ENCODE measurements around the gene PHEX. TPM values are rescaled to one million over a fixed set of nuclear protein-coding genes. Genes with fewer than 3 reads are reported as not detected.

PHEX gene
- total RNA-seq, 2 donors from 2014 or later = not detected

DNA sequence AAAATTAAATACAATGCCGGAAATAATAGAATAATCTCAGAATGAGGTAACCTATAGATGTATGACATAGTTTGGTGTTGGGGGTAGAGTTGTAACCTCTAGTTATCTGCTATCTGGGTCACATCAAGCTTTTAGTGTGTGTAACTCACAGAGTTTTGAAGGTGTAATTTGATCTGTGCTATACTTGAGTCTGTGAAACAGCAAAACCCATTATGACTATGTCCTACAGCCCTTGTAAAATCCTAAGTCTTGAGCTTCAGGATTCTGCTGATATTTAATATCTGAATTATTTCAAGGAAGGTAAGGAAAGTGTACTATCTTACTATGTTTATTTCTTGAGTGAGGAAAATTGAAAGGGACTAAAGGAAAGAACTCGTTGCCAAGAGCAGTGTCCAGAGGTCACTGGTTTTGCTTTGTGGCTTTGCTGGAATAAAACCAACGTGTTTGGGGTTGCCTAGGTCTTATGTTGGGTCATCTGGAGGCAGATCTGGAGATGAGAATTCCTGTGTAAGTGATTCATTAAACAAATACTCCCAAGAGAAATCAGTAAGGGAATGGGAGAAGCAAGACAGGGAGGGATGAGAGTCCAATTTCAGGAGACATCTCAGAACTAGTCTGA, 132.8 kb downstream of the PHEX start:
- no peaks in the 10 kb centered on the region for H3K27me3 ChIP-seq
- ATAC-seq (no peak), DNase-seq (no peak)
- no peaks in the 10 kb centered on the region for H3K9me3 ChIP-seq
- H3K4me3 ChIP-seq = no peak overlapping the region
- no peak for TF ChIP-seq POLR2A (IDR thresholded peaks at IDR 0.05)
- TF ChIP-seq, protein P1, sequence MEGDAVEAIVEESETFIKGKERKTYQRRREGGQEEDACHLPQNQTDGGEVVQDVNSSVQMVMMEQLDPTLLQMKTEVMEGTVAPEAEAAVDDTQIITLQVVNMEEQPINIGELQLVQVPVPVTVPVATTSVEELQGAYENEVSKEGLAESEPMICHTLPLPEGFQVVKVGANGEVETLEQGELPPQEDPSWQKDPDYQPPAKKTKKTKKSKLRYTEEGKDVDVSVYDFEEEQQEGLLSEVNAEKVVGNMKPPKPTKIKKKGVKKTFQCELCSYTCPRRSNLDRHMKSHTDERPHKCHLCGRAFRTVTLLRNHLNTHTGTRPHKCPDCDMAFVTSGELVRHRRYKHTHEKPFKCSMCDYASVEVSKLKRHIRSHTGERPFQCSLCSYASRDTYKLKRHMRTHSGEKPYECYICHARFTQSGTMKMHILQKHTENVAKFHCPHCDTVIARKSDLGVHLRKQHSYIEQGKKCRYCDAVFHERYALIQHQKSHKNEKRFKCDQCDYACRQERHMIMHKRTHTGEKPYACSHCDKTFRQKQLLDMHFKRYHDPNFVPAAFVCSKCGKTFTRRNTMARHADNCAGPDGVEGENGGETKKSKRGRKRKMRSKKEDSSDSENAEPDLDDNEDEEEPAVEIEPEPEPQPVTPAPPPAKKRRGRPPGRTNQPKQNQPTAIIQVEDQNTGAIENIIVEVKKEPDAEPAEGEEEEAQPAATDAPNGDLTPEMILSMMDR (IDR thresholded peaks at IDR 0.05) = no peak
- 70 to 75% methylated on average over 3 of the region's 3 CpGs for WGBS, 2 donors
- H3K27ac ChIP-seq = no peak overlapping the region
- H3K4me1 ChIP-seq = no peaks in the 10 kb centered on the region
- no peaks in the 10 kb centered on the region for H3K36me3 ChIP-seq (replicated peaks in 1 of 2; ENCODE audit: insufficient read depth in 1 of 2, low read depth in 2 of 2)
- intact Hi-C loops (cut with DNase I) = no loop called here

DNA sequence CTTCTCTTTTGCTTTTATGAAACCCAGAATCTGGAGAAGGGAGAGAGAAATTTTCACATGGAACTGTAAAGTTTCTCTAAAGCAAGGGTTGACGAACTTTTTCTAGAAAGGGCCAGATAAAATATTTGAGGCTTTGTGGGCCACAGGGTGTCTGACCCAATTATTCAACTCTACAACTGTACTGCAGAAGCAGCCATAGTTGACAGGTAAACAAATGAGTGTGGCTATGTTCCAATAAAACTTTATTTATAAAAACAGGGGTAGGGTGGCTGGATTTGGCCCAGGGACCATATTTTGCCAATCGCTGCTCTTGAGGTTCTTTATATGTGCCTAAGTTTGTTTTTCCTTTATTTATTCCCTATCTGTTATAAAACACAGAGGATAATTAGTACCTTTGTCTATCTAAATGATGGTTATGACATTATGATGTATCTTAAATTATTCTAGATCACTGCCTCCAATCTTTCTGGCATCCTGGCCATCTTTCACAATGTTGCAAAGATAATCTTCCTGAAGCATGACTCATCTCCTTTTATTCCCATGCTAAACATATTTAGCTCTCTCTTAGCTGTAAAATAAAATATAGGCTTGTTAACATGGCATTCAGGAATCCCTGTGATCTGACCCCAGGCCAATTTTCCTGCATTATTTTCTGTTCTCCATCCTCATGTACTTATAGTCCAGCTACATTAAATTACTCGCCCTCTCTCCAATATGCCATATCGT, 133.8 kb downstream of the PHEX start:
- Histone ChIP-seq H3K4me3 (no peak overlapping the region), H3K9me3 (no peaks in the 10 kb centered on the region), H3K27ac (no peak overlapping the region), H3K4me1 (no peaks in the 10 kb centered on the region), H3K27me3 (no peaks in the 10 kb centered on the region), H3K36me3 (replicated peaks in 1 of 2; ENCODE audit: insufficient read depth in 1 of 2, low read depth in 2 of 2) (no peaks in the 10 kb centered on the region)
- ATAC-seq = no peak
- TF ChIP-seq POLR2A (IDR thresholded peaks at IDR 0.05) = no peak
- TF ChIP-seq, protein P1 (IDR thresholded peaks at IDR 0.05) = no peak
- no peak for DNase-seq
- intact Hi-C loops (cut with DNase I) = no loop called here
- 86 to 95% methylated on average over 4 of the region's 4 CpGs for WGBS, 2 donors

DNA sequence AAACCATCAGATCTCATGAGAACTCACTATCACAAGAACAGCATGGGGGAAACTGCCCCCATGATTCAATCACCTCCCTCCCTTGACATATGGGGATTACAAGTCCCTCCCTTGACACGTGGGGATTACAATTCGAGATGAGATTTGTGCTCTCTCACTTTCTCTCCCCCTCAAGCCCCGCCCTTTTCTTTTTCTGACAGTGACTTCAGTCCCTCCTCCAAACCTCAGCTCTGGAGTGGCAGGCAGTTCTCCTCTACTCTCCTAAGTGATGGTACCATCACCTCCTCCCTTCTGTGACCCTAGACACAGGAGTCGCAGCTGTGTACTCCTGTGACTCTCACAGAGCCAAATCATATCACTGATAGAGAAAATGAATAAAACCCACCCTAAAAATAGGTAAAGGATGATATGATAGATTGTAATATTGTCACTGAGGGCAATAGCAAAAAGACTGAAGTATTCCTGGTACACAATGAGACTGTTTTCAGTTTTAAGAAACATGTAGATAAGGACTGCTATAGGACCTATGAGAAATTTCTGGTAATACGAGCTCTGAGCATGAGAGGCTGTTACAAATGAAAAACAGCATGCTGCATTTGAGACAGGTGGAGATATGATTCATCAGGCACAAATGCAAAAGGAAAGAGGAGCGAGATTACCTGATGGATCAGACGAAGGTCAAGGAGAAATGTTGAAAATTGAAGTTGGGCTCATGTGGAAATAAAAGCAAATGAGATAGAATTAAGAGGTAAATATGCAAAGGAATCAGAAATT, 139.3 kb downstream of the PHEX start:
- no peaks in the 10 kb centered on the region for H3K4me1 ChIP-seq
- intact Hi-C loops (cut with DNase I) = no loop called here
- WGBS, 2 donors = 52 to 65% methylated on average over 7 of the region's 7 CpGs
- no peaks in the 10 kb centered on the region for H3K36me3 ChIP-seq (replicated peaks in 1 of 2; ENCODE audit: insufficient read depth in 1 of 2, low read depth in 2 of 2)
- no peak for DNase-seq
- no peaks in the 10 kb centered on the region for H3K27me3 ChIP-seq
- no peaks in the 10 kb centered on the region for H3K9me3 ChIP-seq
- ATAC-seq = no peak
- no peak overlapping the region for H3K27ac ChIP-seq
- no peak for TF ChIP-seq POLR2A (IDR thresholded peaks at IDR 0.05)
- TF ChIP-seq, protein P1 (IDR thresholded peaks at IDR 0.05) = no peak
- H3K4me3 ChIP-seq = no peak overlapping the region

DNA sequence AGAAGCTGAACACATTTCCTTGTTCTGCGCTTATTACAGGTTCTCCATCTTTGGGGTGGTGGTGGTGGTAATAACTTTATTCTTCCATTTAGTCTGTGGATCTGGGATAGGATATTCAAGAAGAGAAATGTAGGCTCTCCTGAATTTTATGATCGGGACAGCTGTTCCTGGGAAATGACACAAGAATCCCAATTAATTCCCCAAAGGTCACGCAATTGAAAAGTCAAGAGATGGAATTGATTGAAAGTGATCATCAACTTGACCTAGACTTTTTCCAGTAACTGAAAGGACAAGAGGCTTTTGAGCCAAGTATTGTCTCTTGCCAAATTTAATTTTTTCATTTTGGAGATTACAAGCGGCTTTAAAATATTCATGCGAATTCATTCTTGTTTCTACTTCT, 141.8 kb downstream of the PHEX start:
- WGBS, 2 donors = 85 to 95% methylated on average over 5 of the region's 5 CpGs
- intact Hi-C loops (cut with DNase I) = no loop called here

More for the DNA sequence above, 141.8 kb downstream of the PHEX start:
- no peaks in the 10 kb centered on the region for H3K36me3 ChIP-seq (replicated peaks in 1 of 2; ENCODE audit: insufficient read depth in 1 of 2, low read depth in 2 of 2)
- H3K27ac ChIP-seq = no peak overlapping the region
- no peaks in the 10 kb centered on the region for H3K9me3 ChIP-seq
- no peak overlapping the region for H3K4me3 ChIP-seq
- TF ChIP-seq, protein P1 (IDR thresholded peaks at IDR 0.05) = no peak
- TF ChIP-seq POLR2A (IDR thresholded peaks at IDR 0.05) = no peak
- ATAC-seq = no peak
- no peak for DNase-seq
- no peaks in the 10 kb centered on the region for H3K27me3 ChIP-seq
- no peaks in the 10 kb centered on the region for H3K4me1 ChIP-seq

All from body of pancreas (tissue), 4 donors.